Measurements from ENCODE around the gene BCAS1. TPM values are rescaled to one million over a fixed set of nuclear protein-coding genes. Genes with fewer than 3 reads are reported as not detected.

The BCAS1 gene
- total RNA-seq, 1 experiment from 2014 or later = 0.11 TPM

- H3K4me2 ChIP-seq (ENCODE audit: low read depth, low read length, poor library complexity, severe bottlenecking) = no peak overlapping the region
- no peaks in the 10 kb centered on the region for H3K79me2 ChIP-seq (ENCODE audit: low read length)
- no peaks in the 10 kb centered on the region for H3K27me3 ChIP-seq (ENCODE audit: low read length)
- DNase-seq = no peak
- H4K20me1 ChIP-seq (ENCODE audit: insufficient read depth, low read depth, low read length) = no peaks in the 10 kb centered on the region
- H3K9me2 ChIP-seq (replicated peaks; ENCODE audit: insufficient read depth, low read length) = no peaks in the 10 kb centered on the region
- H3K9me3 ChIP-seq (ENCODE audit: low read length) = no peaks in the 10 kb centered on the region
- no peak overlapping the region for H2AFZ ChIP-seq (ENCODE audit: low read length)
- H3K27ac ChIP-seq (ENCODE audit: low read length) = no peak overlapping the region
- H3K4me3 ChIP-seq (ENCODE audit: low read length) = no peak overlapping the region
- no peak overlapping the region for H3K9ac ChIP-seq (ENCODE audit: low read length)
- H3K36me3 ChIP-seq (ENCODE audit: insufficient read depth, low read length) = no peaks in the 10 kb centered on the region
- no peaks in the 10 kb centered on the region for H3K4me1 ChIP-seq (ENCODE audit: low read length)
Measured at GRCh38 chr20:54020868-54021267, 49.5 kb downstream of the BCAS1 start.

- Histone ChIP-seq H3K4me3 (ENCODE audit: low read length) (no peak overlapping the region), H3K4me2 (ENCODE audit: low read depth, low read length, poor library complexity, severe bottlenecking) (no peak overlapping the region), H3K9ac (ENCODE audit: low read length) (no peak overlapping the region), H3K36me3 (ENCODE audit: insufficient read depth, low read length) (no peaks in the 10 kb centered on the region), H3K27me3 (ENCODE audit: low read length) (no peaks in the 10 kb centered on the region), H3K9me3 (ENCODE audit: low read length) (no peaks in the 10 kb centered on the region), H3K9me2 (replicated peaks; ENCODE audit: insufficient read depth, low read length) (no peaks in the 10 kb centered on the region), H3K27ac (ENCODE audit: low read length) (no peak overlapping the region), H3K4me1 (ENCODE audit: low read length) (no peaks in the 10 kb centered on the region), H4K20me1 (ENCODE audit: insufficient read depth, low read depth, low read length) (no peaks in the 10 kb centered on the region), H2AFZ (ENCODE audit: low read length) (no peak overlapping the region), H3K79me2 (ENCODE audit: low read length) (no peaks in the 10 kb centered on the region)
- no peak for DNase-seq
Measured at GRCh38 chr20:54020348-54020747, 50.0 kb downstream of the BCAS1 start.

- Histone ChIP-seq H3K9me2 (replicated peaks; ENCODE audit: insufficient read depth, low read length) (no peaks in the 10 kb centered on the region), H2AFZ (ENCODE audit: low read length) (no peak overlapping the region), H3K4me3 (ENCODE audit: low read length) (no peak overlapping the region), H3K27me3 (ENCODE audit: low read length) (no peaks in the 10 kb centered on the region), H3K4me2 (ENCODE audit: low read depth, low read length, poor library complexity, severe bottlenecking) (no peak overlapping the region), H4K20me1 (ENCODE audit: insufficient read depth, low read depth, low read length) (no peaks in the 10 kb centered on the region), H3K36me3 (ENCODE audit: insufficient read depth, low read length) (no peaks in the 10 kb centered on the region), H3K27ac (ENCODE audit: low read length) (no peak overlapping the region), H3K79me2 (ENCODE audit: low read length) (no peaks in the 10 kb centered on the region), H3K9me3 (ENCODE audit: low read length) (no peaks in the 10 kb centered on the region), H3K9ac (ENCODE audit: low read length) (no peak overlapping the region), H3K4me1 (ENCODE audit: low read length) (no peaks in the 10 kb centered on the region)
- DNase-seq = no peak
Measured at GRCh38 chr20:54019585-54019984, 50.8 kb downstream of the BCAS1 start.

- Histone ChIP-seq H3K27me3 (ENCODE audit: low read length) (no peaks in the 10 kb centered on the region), H3K27ac (ENCODE audit: low read length) (no peak overlapping the region), H3K79me2 (ENCODE audit: low read length) (no peaks in the 10 kb centered on the region), H3K9me2 (replicated peaks; ENCODE audit: insufficient read depth, low read length) (no peaks in the 10 kb centered on the region), H4K20me1 (ENCODE audit: insufficient read depth, low read depth, low read length) (no peaks in the 10 kb centered on the region), H3K4me1 (ENCODE audit: low read length) (no peaks in the 10 kb centered on the region), H3K4me3 (ENCODE audit: low read length) (no peak overlapping the region), H3K4me2 (ENCODE audit: low read depth, low read length, poor library complexity, severe bottlenecking) (no peak overlapping the region), H3K36me3 (ENCODE audit: insufficient read depth, low read length) (no peaks in the 10 kb centered on the region), H3K9me3 (ENCODE audit: low read length) (no peaks in the 10 kb centered on the region), H3K9ac (ENCODE audit: low read length) (no peak overlapping the region), H2AFZ (ENCODE audit: low read length) (no peak overlapping the region)
- DNase-seq = no peak
Measured at GRCh38 chr20:54019127-54019526, 51.3 kb downstream of the BCAS1 start.

- H4K20me1 ChIP-seq (ENCODE audit: insufficient read depth, low read depth, low read length) = no peaks in the 10 kb centered on the region
- H3K27me3 ChIP-seq (ENCODE audit: low read length) = no peaks in the 10 kb centered on the region
- no peak for DNase-seq
- no peak overlapping the region for H3K27ac ChIP-seq (ENCODE audit: low read length)
- H3K9me2 ChIP-seq (replicated peaks; ENCODE audit: insufficient read depth, low read length) = no peaks in the 10 kb centered on the region
- H3K9ac ChIP-seq (ENCODE audit: low read length) = no peak overlapping the region
- H3K79me2 ChIP-seq (ENCODE audit: low read length) = no peaks in the 10 kb centered on the region
- no peak overlapping the region for H3K4me2 ChIP-seq (ENCODE audit: low read depth, low read length, poor library complexity, severe bottlenecking)
- no peak overlapping the region for H2AFZ ChIP-seq (ENCODE audit: low read length)
- no peaks in the 10 kb centered on the region for H3K36me3 ChIP-seq (ENCODE audit: insufficient read depth, low read length)
- H3K4me3 ChIP-seq (ENCODE audit: low read length) = no peak overlapping the region
- H3K4me1 ChIP-seq (ENCODE audit: low read length) = no peaks in the 10 kb centered on the region
- no peaks in the 10 kb centered on the region for H3K9me3 ChIP-seq (ENCODE audit: low read length)
Measured at GRCh38 chr20:54017846-54018245, 52.5 kb downstream of the BCAS1 start.

- Histone ChIP-seq H3K4me2 (ENCODE audit: low read depth, low read length, poor library complexity, severe bottlenecking) (no peak overlapping the region), H4K20me1 (ENCODE audit: insufficient read depth, low read depth, low read length) (no peaks in the 10 kb centered on the region), H3K9ac (ENCODE audit: low read length) (no peak overlapping the region), H3K4me3 (ENCODE audit: low read length) (no peak overlapping the region), H3K36me3 (ENCODE audit: insufficient read depth, low read length) (no peaks in the 10 kb centered on the region), H3K27ac (ENCODE audit: low read length) (no peak overlapping the region), H3K9me2 (replicated peaks; ENCODE audit: insufficient read depth, low read length) (no peaks in the 10 kb centered on the region), H3K79me2 (ENCODE audit: low read length) (no peaks in the 10 kb centered on the region), H3K9me3 (ENCODE audit: low read length) (no peaks in the 10 kb centered on the region), H3K4me1 (ENCODE audit: low read length) (no peaks in the 10 kb centered on the region), H3K27me3 (ENCODE audit: low read length) (no peaks in the 10 kb centered on the region), H2AFZ (ENCODE audit: low read length) (no peak overlapping the region)
- no peak for DNase-seq
Measured at GRCh38 chr20:54015496-54015895, 54.9 kb downstream of the BCAS1 start.

GRCh38 chr20:54014293-54014926 is 56.0 kb downstream of the BCAS1 start:
- H3K9me3 ChIP-seq (ENCODE audit: low read length) = no peaks in the 10 kb centered on the region
- no peak overlapping the region for H2AFZ ChIP-seq (ENCODE audit: low read length)
- no peak overlapping the region for H3K9ac ChIP-seq (ENCODE audit: low read length)
- no peaks in the 10 kb centered on the region for H4K20me1 ChIP-seq (ENCODE audit: insufficient read depth, low read depth, low read length)
- no peaks in the 10 kb centered on the region for H3K79me2 ChIP-seq (ENCODE audit: low read length)
- H3K4me1 ChIP-seq (ENCODE audit: low read length) = no peaks in the 10 kb centered on the region
- H3K27ac ChIP-seq (ENCODE audit: low read length) = no peak overlapping the region
- no peak overlapping the region for H3K4me3 ChIP-seq (ENCODE audit: low read length)
- H3K36me3 ChIP-seq (ENCODE audit: insufficient read depth, low read length) = no peaks in the 10 kb centered on the region
- H3K4me2 ChIP-seq (ENCODE audit: low read depth, low read length, poor library complexity, severe bottlenecking) = no peak overlapping the region
- no peaks in the 10 kb centered on the region for H3K27me3 ChIP-seq (ENCODE audit: low read length)
- no peak for DNase-seq
- no peaks in the 10 kb centered on the region for H3K9me2 ChIP-seq (replicated peaks; ENCODE audit: insufficient read depth, low read length)

GRCh38 chr20:54013471-54013870 is 56.9 kb downstream of the BCAS1 start:
- Histone ChIP-seq H2AFZ (ENCODE audit: low read length) (no peak overlapping the region), H3K4me2 (ENCODE audit: low read depth, low read length, poor library complexity, severe bottlenecking) (no peak overlapping the region), H3K4me3 (ENCODE audit: low read length) (no peak overlapping the region), H3K27ac (ENCODE audit: low read length) (no peak overlapping the region), H4K20me1 (ENCODE audit: insufficient read depth, low read depth, low read length) (no peaks in the 10 kb centered on the region), H3K9me3 (ENCODE audit: low read length) (no peaks in the 10 kb centered on the region), H3K9ac (ENCODE audit: low read length) (no peak overlapping the region), H3K79me2 (ENCODE audit: low read length) (no peaks in the 10 kb centered on the region), H3K4me1 (ENCODE audit: low read length) (no peaks in the 10 kb centered on the region), H3K36me3 (ENCODE audit: insufficient read depth, low read length) (no peaks in the 10 kb centered on the region), H3K27me3 (ENCODE audit: low read length) (no peaks in the 10 kb centered on the region), H3K9me2 (replicated peaks; ENCODE audit: insufficient read depth, low read length) (no peaks in the 10 kb centered on the region)
- no peak for DNase-seq

- Histone ChIP-seq H3K9me2 (replicated peaks; ENCODE audit: insufficient read depth, low read length) (no peaks in the 10 kb centered on the region), H4K20me1 (ENCODE audit: insufficient read depth, low read depth, low read length) (no peaks in the 10 kb centered on the region), H3K36me3 (ENCODE audit: insufficient read depth, low read length) (no peaks in the 10 kb centered on the region), H3K27me3 (ENCODE audit: low read length) (no peaks in the 10 kb centered on the region), H3K4me3 (ENCODE audit: low read length) (no peak overlapping the region), H2AFZ (ENCODE audit: low read length) (no peak overlapping the region), H3K79me2 (ENCODE audit: low read length) (no peaks in the 10 kb centered on the region), H3K9me3 (ENCODE audit: low read length) (no peaks in the 10 kb centered on the region), H3K27ac (ENCODE audit: low read length) (no peak overlapping the region), H3K4me1 (ENCODE audit: low read length) (no peaks in the 10 kb centered on the region), H3K9ac (ENCODE audit: low read length) (no peak overlapping the region), H3K4me2 (ENCODE audit: low read depth, low read length, poor library complexity, severe bottlenecking) (no peak overlapping the region)
- no peak for DNase-seq
Measured at GRCh38 chr20:54011346-54011745, 59.0 kb downstream of the BCAS1 start.

All from Karpas-422 (cell line).